MM.1S (cell line): ENCODE results near the gene SNTA1.
"Not testable (repeated sequence)": the region's sequence is repeated elsewhere in the genome, so short reads cannot be mapped to it uniquely, and the experiment has no call there.

Experiments
- DNase-seq: peaks from one replicate; pipeline ENCODE4 v3.0.0-alpha.2; 2015
- H2AFZ ChIP-seq: fragments of 300-600 bp; sonication (generic); 2 replicates; pipeline ENCODE4 v1.6.0; 2016; ENCODE audit warnings: antibody characterized with exemption, low read length
- H3F3A ChIP-seq: fragments of 300-600 bp; sonication (generic); 2 replicates; pipeline ENCODE4 v1.6.1; 2016; ENCODE audit warnings: mild to moderate bottlenecking, antibody characterized with exemption, low read length, moderate library complexity, mixed read lengths; ENCODE audit not compliant: insufficient read depth
- H3K27ac ChIP-seq: fragments of 300-600 bp; sonication (generic); 2 replicates; pipeline ENCODE4 v1.5.1; 2016; ENCODE audit warnings: mild to moderate bottlenecking, low read length
- H3K27me3 ChIP-seq: fragments of 300-600 bp; sonication (generic); replicated peaks from 2 replicates; pipeline ENCODE4 v1.6.0; 2016; ENCODE audit warnings: low read length; ENCODE audit not compliant: insufficient read depth
- H3K36me3 ChIP-seq: fragments of 300-600 bp; sonication (generic); replicated peaks from 2 replicates; pipeline ENCODE4 v1.6.1; 2016; ENCODE audit warnings: mild to moderate bottlenecking, low read length, mixed read lengths; ENCODE audit not compliant: insufficient read depth
- H3K4me1 ChIP-seq: fragments of 300-600 bp; sonication (generic); 2 replicates; pipeline ENCODE4 v1.6.1; 2016; ENCODE audit warnings: low read length, mixed read lengths
- H3K4me2 ChIP-seq: fragments of 300-600 bp; sonication (generic); 2 replicates; pipeline ENCODE4 v1.6.0; 2016; ENCODE audit warnings: low read depth, low read length
- H3K4me3 ChIP-seq: fragments of 300-600 bp; sonication (generic); 2 replicates; pipeline ENCODE4 v1.5.1; 2016; ENCODE audit warnings: low read length, mixed read lengths
- H3K79me2 ChIP-seq: fragments of 300-600 bp; sonication (generic); 2 replicates; pipeline ENCODE4 v1.6.1; 2016; ENCODE audit warnings: mixed run types, low read length, mixed read lengths
- H3K9ac ChIP-seq: fragments of 300-600 bp; sonication (generic); 2 replicates; pipeline ENCODE4 v1.6.1; 2016; ENCODE audit warnings: low read length, mixed read lengths
- H3K9me2 ChIP-seq: fragments of 300-600 bp; sonication (generic); replicated peaks from 2 replicates; pipeline ENCODE4 v1.6.1; 2016; ENCODE audit warnings: mild to moderate bottlenecking, low read length, mixed read lengths; ENCODE audit not compliant: insufficient read depth
- H3K9me3 ChIP-seq: fragments of 300-600 bp; sonication (generic); replicated peaks from 2 replicates; pipeline ENCODE4 v1.6.1; 2016; ENCODE audit warnings: mild to moderate bottlenecking, low read length, mixed read lengths; ENCODE audit not compliant: insufficient read depth
- H4K20me1 ChIP-seq: fragments of 300-600 bp; sonication (generic); 2 replicates; pipeline ENCODE4 v1.6.1; 2016; ENCODE audit warnings: mild to moderate bottlenecking, low read length, moderate library complexity, mixed read lengths; ENCODE audit not compliant: insufficient read depth
- EZH2 ChIP-seq: fragments of 300-600 bp; sonication (generic); optimal IDR thresholded peaks from 2 replicates; pipeline ENCODE3; 2017; ENCODE audit warnings: low read depth, mild to moderate bottlenecking, antibody characterized with exemption, low read length, mixed read lengths
- EZH2phosphoT487 ChIP-seq: fragments of 300-600 bp; sonication (generic); IDR thresholded peaks from 2 replicates; pipeline ENCODE4 v1.6.1; 2018; ENCODE audit warnings: antibody characterized with exemption, low read length
- TF ChIP-seq, protein P1 (sequence below): fragments of 300-600 bp; sonication (generic); IDR thresholded peaks from 2 replicates; pipeline ENCODE4 v1.5.1; 2016; ENCODE audit warnings: antibody characterized with exemption, low read length, mixed read lengths

Gene SNTA1

DNA sequence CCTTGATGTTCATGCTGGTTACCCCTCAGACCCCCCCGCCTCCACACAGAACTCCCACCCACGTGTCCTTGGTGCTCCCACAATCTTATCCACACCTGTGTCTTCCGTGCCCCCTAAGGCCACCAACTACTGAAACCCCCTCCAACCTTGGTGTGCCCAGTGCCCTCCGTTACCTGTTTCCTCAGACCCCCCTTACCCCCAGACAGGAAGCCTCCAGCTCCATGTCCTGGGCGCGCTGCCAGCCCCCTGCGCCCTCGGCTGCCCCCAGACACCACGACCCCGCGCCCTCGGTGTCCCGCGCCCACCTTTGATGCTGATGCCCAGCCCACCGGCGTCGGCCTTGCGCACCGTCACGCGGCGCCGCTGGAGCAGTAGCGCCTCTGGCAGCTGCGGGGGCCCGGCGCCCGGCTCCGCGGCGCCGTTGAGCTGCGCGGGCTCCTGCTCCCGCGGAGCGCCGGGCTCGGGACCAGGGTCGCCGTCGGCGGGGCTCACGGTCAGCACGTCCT lies 504 bp downstream of the SNTA1 start:
- H3K27me3 ChIP-seq, result no peaks in the 10 kb centered on the region
- H3K9me2 ChIP-seq, result no peaks in the 10 kb centered on the region
- no peak for TF ChIP-seq EZH2
- TF ChIP-seq, protein P1, sequence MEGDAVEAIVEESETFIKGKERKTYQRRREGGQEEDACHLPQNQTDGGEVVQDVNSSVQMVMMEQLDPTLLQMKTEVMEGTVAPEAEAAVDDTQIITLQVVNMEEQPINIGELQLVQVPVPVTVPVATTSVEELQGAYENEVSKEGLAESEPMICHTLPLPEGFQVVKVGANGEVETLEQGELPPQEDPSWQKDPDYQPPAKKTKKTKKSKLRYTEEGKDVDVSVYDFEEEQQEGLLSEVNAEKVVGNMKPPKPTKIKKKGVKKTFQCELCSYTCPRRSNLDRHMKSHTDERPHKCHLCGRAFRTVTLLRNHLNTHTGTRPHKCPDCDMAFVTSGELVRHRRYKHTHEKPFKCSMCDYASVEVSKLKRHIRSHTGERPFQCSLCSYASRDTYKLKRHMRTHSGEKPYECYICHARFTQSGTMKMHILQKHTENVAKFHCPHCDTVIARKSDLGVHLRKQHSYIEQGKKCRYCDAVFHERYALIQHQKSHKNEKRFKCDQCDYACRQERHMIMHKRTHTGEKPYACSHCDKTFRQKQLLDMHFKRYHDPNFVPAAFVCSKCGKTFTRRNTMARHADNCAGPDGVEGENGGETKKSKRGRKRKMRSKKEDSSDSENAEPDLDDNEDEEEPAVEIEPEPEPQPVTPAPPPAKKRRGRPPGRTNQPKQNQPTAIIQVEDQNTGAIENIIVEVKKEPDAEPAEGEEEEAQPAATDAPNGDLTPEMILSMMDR, result no peak
- TF ChIP-seq EZH2phosphoT487, result no peak
- peaks cover 9% of the 10 kb centered on the region; the same call in 1 of the 2 replicates for H3F3A ChIP-seq
- peaks cover 18% of the 10 kb centered on the region; the same call in 1 of the 2 replicates for H3K4me1 ChIP-seq
- H3K36me3 ChIP-seq, result no peaks in the 10 kb centered on the region
- no peaks in the 10 kb centered on the region for H3K79me2 ChIP-seq
- DNase-seq, result peak; percentile 22
- H3K4me2 ChIP-seq, result peak overlapping the region; percentile 73
- no peak overlapping the region for H3K27ac ChIP-seq
- H3K9ac ChIP-seq, result no peak overlapping the region
- peak overlapping the region; percentile 44 for H3K4me3 ChIP-seq
- H3K9me3 ChIP-seq, result no peaks in the 10 kb centered on the region
- H2AFZ ChIP-seq, result 0 out of 2 replicates have a peak overlapping the region, but pooled peaks have one; percentile 14
- H4K20me1 ChIP-seq, result no peaks in the 10 kb centered on the region

DNA sequence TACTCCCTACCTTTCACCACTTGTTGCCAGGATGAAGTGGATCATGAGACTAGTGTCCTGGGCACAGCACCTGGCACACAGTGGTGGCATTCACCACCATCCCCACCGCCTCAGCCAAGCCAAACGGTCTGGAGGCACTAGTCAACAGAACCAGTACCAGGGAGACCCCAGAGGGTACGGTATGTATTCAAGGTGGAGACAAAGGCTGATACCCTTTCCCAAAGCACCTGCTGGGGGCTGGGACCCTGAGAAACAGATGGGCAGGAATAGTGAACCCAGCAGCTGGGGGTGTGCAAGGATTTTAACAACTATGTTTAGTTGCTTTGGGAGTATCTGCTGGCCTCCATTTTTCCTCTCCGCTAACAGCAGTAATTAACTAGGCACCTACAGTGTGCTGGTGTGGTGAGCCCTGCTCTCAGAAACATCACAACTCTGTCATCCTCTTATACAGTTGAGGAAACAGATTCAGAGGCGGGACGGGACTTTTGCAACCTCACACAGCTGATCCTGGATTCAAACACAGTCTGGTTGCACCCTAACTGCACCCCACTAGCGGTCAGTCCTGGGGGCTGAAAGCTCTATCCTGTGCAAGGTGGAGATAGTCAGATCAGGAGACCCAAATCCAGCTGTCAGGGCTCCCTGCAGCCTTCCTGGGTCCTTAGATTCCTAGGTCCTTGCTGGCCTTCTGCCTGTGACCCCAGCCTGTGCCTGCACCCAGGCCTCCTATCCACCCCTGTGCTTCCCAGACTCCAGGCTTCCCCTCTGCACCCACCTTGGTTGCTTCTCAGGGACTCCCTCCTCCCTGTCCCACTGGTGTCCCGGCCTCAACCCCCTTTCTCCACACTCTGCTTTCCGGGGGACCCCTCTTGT lies 1.2 kb downstream of the SNTA1 start:
- no peaks in the 10 kb centered on the region for H3K9me3 ChIP-seq
- H3K4me1 ChIP-seq, result peaks cover 18% of the 10 kb centered on the region; the same call in 1 of the 2 replicates
- peaks cover 9% of the 10 kb centered on the region; the same call in 1 of the 2 replicates for H3F3A ChIP-seq
- peak overlapping the region; percentile 73 for H3K4me2 ChIP-seq
- DNase-seq, result no peak
- no peaks in the 10 kb centered on the region for H4K20me1 ChIP-seq
- no peaks in the 10 kb centered on the region for H3K9me2 ChIP-seq
- no peaks in the 10 kb centered on the region for H3K36me3 ChIP-seq
- no peaks in the 10 kb centered on the region for H3K27me3 ChIP-seq
- peak overlapping the region; percentile 44; the same call in 1 of the 2 replicates for H3K4me3 ChIP-seq
- TF ChIP-seq EZH2 (no peak), EZH2phosphoT487 (no peak)
- TF ChIP-seq, protein P1, result no peak
- 0 out of 2 replicates have a peak overlapping the region, but pooled peaks have one; percentile 14 for H2AFZ ChIP-seq
- H3K79me2 ChIP-seq, result no peaks in the 10 kb centered on the region
- no peak overlapping the region for H3K9ac ChIP-seq
- no peak overlapping the region for H3K27ac ChIP-seq

DNA sequence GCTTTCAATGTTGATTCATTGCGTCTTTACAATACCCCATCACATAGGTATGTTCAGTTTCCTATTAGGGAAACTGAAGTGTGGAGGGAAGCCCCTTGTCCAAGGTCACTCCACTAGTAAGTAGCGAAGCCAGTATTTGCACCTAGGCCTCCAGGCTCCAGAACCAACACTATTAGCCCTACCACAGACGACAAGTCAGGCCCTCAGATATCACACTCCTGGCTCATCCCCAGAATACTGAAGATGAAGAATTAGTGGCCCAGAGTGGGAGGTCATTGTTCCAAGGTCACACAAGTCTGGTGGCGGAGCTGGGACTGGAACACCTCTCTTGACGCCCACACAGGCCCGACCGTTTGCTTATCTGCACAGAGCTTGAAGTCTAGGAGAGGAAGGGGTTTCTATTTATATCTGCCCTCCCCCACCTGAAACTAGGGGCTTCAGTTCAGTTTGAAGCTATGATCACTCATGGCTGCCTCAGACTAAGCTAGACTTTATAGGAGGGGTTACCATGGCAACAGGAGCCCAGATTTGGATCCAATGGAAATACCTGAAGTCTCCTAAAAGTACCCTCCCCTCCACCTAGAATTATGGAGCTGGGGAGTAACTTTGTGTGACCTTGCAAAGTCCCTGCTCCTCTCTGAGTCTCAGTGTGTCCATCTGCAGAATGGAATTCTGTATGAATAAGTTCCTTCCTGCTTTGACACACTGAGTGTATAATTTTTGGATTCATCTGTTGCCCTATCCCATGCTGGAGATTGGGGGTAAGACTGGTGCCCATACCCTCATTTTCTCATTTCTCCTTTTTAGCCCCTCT lies 2.2 kb downstream of the SNTA1 start:
- H3K4me1 ChIP-seq, result peaks cover 18% of the 10 kb centered on the region; the same call in 1 of the 2 replicates
- H3K9me3 ChIP-seq, result no peaks in the 10 kb centered on the region
- no peaks in the 10 kb centered on the region for H3K27me3 ChIP-seq
- H3K4me2 ChIP-seq, result no peak overlapping the region
- peaks cover 9% of the 10 kb centered on the region; the same call in 1 of the 2 replicates for H3F3A ChIP-seq
- no peak for DNase-seq
- H2AFZ ChIP-seq, result no peak overlapping the region
- H3K9ac ChIP-seq, result no peak overlapping the region
- no peaks in the 10 kb centered on the region for H3K9me2 ChIP-seq
- H3K27ac ChIP-seq, result no peak overlapping the region
- H3K4me3 ChIP-seq, result no peak overlapping the region
- no peaks in the 10 kb centered on the region for H3K79me2 ChIP-seq
- TF ChIP-seq, protein P1, result no peak
- TF ChIP-seq EZH2 (no peak), EZH2phosphoT487 (no peak)
- no peaks in the 10 kb centered on the region for H4K20me1 ChIP-seq
- H3K36me3 ChIP-seq, result no peaks in the 10 kb centered on the region

DNA sequence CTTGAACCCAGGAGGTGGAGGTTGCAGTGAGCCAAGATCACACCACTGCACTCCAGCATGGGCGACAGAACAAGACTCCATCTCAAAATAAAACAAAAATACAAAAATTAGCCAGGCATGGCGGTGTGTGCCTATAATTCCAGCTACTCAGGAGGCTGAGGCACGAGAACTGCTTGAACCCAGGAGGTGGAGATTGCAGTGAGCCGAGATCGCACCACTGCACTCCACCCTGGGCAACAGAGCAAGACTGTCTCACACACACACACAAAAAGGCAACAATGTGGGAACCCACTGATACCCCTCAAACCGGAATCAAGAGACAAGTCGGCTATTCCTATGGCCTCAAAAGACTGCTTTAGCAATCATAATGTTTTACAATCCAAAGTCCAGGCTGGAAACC lies 3.0 kb downstream of the SNTA1 start:
- H3K4me2 ChIP-seq, result not testable (repeated sequence)

More for the DNA sequence above, 3.0 kb downstream of the SNTA1 start:
- H3K27me3 ChIP-seq, H3K36me3 ChIP-seq, H3K4me3 ChIP-seq, H2AFZ ChIP-seq, H3K27ac ChIP-seq, H3K9me2 ChIP-seq, DNase-seq, H3K79me2 ChIP-seq, H4K20me1 ChIP-seq, H3K9me3 ChIP-seq, H3K9ac ChIP-seq, H3F3A ChIP-seq: not testable (repeated sequence)
- peaks cover 18% of the 10 kb centered on the region; the same call in 1 of the 2 replicates for H3K4me1 ChIP-seq
